HG03139 (cell line): ENCODE results near the gene MIA2.
"Not testable (repeated sequence)": the region's sequence is repeated elsewhere in the genome, so short reads cannot be mapped to it uniquely, and the experiment has no call there.

Experiments used
- ATAC-seq: cut with Tn5 transposase; IDR thresholded peaks from one replicate; pipeline ENCODE4 v1.9.1; 2021; ENCODE audit not compliant: unreplicated experiment

Gene MIA2

GRCh38 chr14:39233680-39234326 lies at the start of gene MIA2:
Gene MIA2, plus strand, starts transcription at chr14:39233915. Its CDS starts 200 bp downstream, at chr14:39234115.
- no peak for ATAC-seq

GRCh38 chr14:39184628-39185255 lies 49.0 kb upstream of the MIA2 start:
- no peak for ATAC-seq

GRCh38 chr14:39185256-39186049 lies 48.3 kb upstream of the MIA2 start:
- no peak for ATAC-seq

GRCh38 chr14:39186941-39187525 lies 46.7 kb upstream of the MIA2 start:
- no peak for ATAC-seq

GRCh38 chr14:39203659-39204606 lies 29.8 kb upstream of the MIA2 start:
- no peak for ATAC-seq

- not testable (repeated sequence) for ATAC-seq
These were observed 26.3 kb upstream of the MIA2 start for GRCh38 chr14:39207430-39207829.

- ATAC-seq: no peak
These were observed 22.5 kb upstream of the MIA2 start for GRCh38 chr14:39211109-39211741.

- ATAC-seq: no peak
These were observed 21.7 kb upstream of the MIA2 start for GRCh38 chr14:39212034-39212433.

- no peak for ATAC-seq
These were observed 21.0 kb upstream of the MIA2 start for GRCh38 chr14:39212693-39213092.

GRCh38 chr14:39217214-39217879 lies 16.4 kb upstream of the MIA2 start:
- ATAC-seq: no peak

- ATAC-seq: no peak
These were observed 15.4 kb upstream of the MIA2 start for GRCh38 chr14:39218171-39218769.

GRCh38 chr14:39219075-39219499 lies 14.6 kb upstream of the MIA2 start:
- no peak for ATAC-seq

- not testable (repeated sequence) for ATAC-seq
These were observed 13.2 kb upstream of the MIA2 start for GRCh38 chr14:39220473-39220872.

GRCh38 chr14:39228044-39228443 lies 5.7 kb upstream of the MIA2 start:
- no peak for ATAC-seq

GRCh38 chr14:39228509-39229221 lies 5.0 kb upstream of the MIA2 start:
- ATAC-seq: no peak

GRCh38 chr14:39229222-39229543 lies 4.5 kb upstream of the MIA2 start:
- ATAC-seq: peak; percentile 57

GRCh38 chr14:39229601-39230110 lies 4.1 kb upstream of the MIA2 start:
- no peak for ATAC-seq

GRCh38 chr14:39230416-39231035 lies 3.2 kb upstream of the MIA2 start:
- ATAC-seq: no peak
